Naive thymus-derived CD4-positive, alpha-beta T cell (primary cell): Measurements from ENCODE around the gene YARS2. TPM values are rescaled to one million over a fixed set of nuclear protein-coding genes. Genes with fewer than 3 reads are reported as not detected.
"Not testable (repeated sequence)": the region's sequence is repeated elsewhere in the genome, so short reads cannot be mapped to it uniquely, and the experiment has no call there.

ENCODE experiments used
- ATAC-seq: fragments of 150-1000 bp; cut with Tn5 transposase; 2 replicates; pipeline ENCODE4 v1.10.0; 2021; ENCODE audit warnings: mild to moderate bottlenecking, moderate library complexity
- CTCF ChIA-PET: fragments of 350-600 bp; sonication (Branson Sonifier 250); formaldehyde crosslinking; loops from one replicate; lab custom pipeline; 2021; ENCODE audit warnings: antibody characterized with exemption; lab: Charles Lee
- POLR2A ChIA-PET: fragments of 350-600 bp; sonication (Branson Sonifier 250); formaldehyde crosslinking; loops from one replicate; lab custom pipeline; 2021; ENCODE audit warnings: antibody characterized with exemption, inconsistent platforms; lab: Charles Lee
- DNase-seq, 9 donors: peaks; one replicate each; pipeline versions ENCODE4 v3.0.0 to v3.0.0-alpha.2; 2020 to 2022; ENCODE audit warnings: mixed read lengths in 1 of 9
- H3K27ac ChIP-seq: one replicate; pipeline ENCODE4 v1.7.0; 2013; ENCODE audit warnings: mild to moderate bottlenecking, low read depth, low read length, moderate library complexity
- H3K27me3 ChIP-seq, 2 donors: one replicate each; pipeline ENCODE4 v1.7.0; 2013; ENCODE audit warnings: low read length in 2 of 2, mild to moderate bottlenecking in 2 of 2, moderate library complexity in 2 of 2; ENCODE audit not compliant: control insufficient read depth in 2 of 2, insufficient read depth in 2 of 2
- H3K36me3 ChIP-seq, 3 experiments: 1 replicate in 2 of 3; 2 replicates in 1 of 3; pipeline ENCODE4 v1.7.0; 2013; ENCODE audit warnings: low read length in 3 of 3, mild to moderate bottlenecking in 3 of 3, moderate library complexity in 1 of 3; ENCODE audit not compliant: insufficient read depth in 3 of 3, control insufficient read depth in 2 of 3
- H3K4me1 ChIP-seq, 2 donors: one replicate each; pipeline ENCODE4 v1.7.0; 2013; ENCODE audit warnings: low read length in 2 of 2, mild to moderate bottlenecking in 2 of 2, moderate library complexity in 1 of 2; ENCODE audit not compliant: control insufficient read depth in 2 of 2, insufficient read depth in 2 of 2
- H3K4me3 ChIP-seq: 2 replicates; pipeline ENCODE4 v1.7.0; 2013; ENCODE audit warnings: mild to moderate bottlenecking, low read length
- H3K9me3 ChIP-seq, 3 experiments: 1 replicate in 2 of 3; 2 replicates in 1 of 3; pipeline ENCODE4 v1.7.0; 2013; ENCODE audit warnings: low read length in 3 of 3; ENCODE audit not compliant: control insufficient read depth in 2 of 3
- H3K27ac Mint-ChIP-seq, 9 donors: one replicate each; pipeline ENCODE4 v1.8.0; 2020 to 2022; ENCODE audit warnings: mixed read lengths in 9 of 9, mild to moderate bottlenecking in 8 of 9, moderate library complexity in 5 of 9, inconsistent platforms in 2 of 9
- H3K27me3 Mint-ChIP-seq, 5 donors: one replicate each; pipeline ENCODE4 v1.8.0; 2021 to 2022; ENCODE audit warnings: mixed read lengths in 5 of 5, mild to moderate bottlenecking in 1 of 5
- H3K36me3 Mint-ChIP-seq, 5 donors: one replicate each; pipeline ENCODE4 v1.8.0; 2020 to 2022; ENCODE audit warnings: mixed read lengths in 5 of 5, mild to moderate bottlenecking in 3 of 5, inconsistent platforms in 1 of 5
- H3K4me1 Mint-ChIP-seq, 7 donors: one replicate each; pipeline ENCODE4 v1.8.0; 2020 to 2022; ENCODE audit warnings: mixed read lengths in 7 of 7, mild to moderate bottlenecking in 3 of 7, inconsistent platforms in 1 of 7
- H3K4me3 Mint-ChIP-seq, 10 donors: one replicate each; pipeline ENCODE4 v1.8.0; 2020 to 2022; ENCODE audit warnings: mild to moderate bottlenecking in 10 of 10, mixed read lengths in 10 of 10, moderate library complexity in 6 of 10, inconsistent platforms in 2 of 10
- H3K9me3 Mint-ChIP-seq, 11 donors: one replicate each; pipeline ENCODE4 v1.8.0; 2020 to 2022; ENCODE audit warnings: mixed read lengths in 11 of 11, mild to moderate bottlenecking in 4 of 11, inconsistent platforms in 1 of 11, moderate library complexity in 1 of 11
- intact Hi-C, 2 donors: fragments of 100-400 bp; cut with micrococcal nuclease; formaldehyde crosslinking; loops; one replicate each; pipeline ENCODE4 v1.15.1; 2023
- polyA plus RNA-seq, 2 donors: library from polyadenylated mRNA; unstranded; fragments of 300-500 nt; fragmentation: Illumina TruSeq; gene quantifications; one replicate each; pipeline ENCODE4 v1.2.3, GENCODE V29; 2021
- total RNA-seq, 6 experiments: library from RNA in 5 of 6; stranded (reverse) in 5 of 6; gene quantifications; 1 replicate in 5 of 6; 2 replicates in 1 of 6; pipeline ENCODE4 v1.2.3 and lab custom pipeline; 2021 to 2026

The YARS2 gene
- total and polyA plus RNA-seq, 7 experiments from 2014 or later, result 11.3 to 24.0 (median 17.9) TPM

GRCh38 chr12:32702946-32703345 is 52.8 kb downstream of the YARS2 start:
- intact Hi-C loops, result no loop called here
- POLR2A ChIA-PET, result no interaction called here
- no peaks in the 10 kb centered on the region for H3K27me3 Mint-ChIP-seq
- no peak overlapping the region for H3K4me3 Mint-ChIP-seq
- peaks cover 0 to 7% (median 0%) of the 10 kb centered on the region in 3 experiments for H3K36me3 ChIP-seq
- no peaks in the 10 kb centered on the region for H3K4me1 ChIP-seq
- DNase-seq (no peak), ATAC-seq (no peak)
- no peak overlapping the region for H3K4me3 ChIP-seq
- H3K36me3 Mint-ChIP-seq, result peaks cover 0 to 18% (median 7%) of the 10 kb centered on the region in 5 donors
- peaks cover 0 to 24% (median 5%) of the 10 kb centered on the region in 7 donors for H3K4me1 Mint-ChIP-seq
- no peaks in the 10 kb centered on the region for H3K9me3 ChIP-seq
- CTCF ChIA-PET, result no interaction called here
- H3K27me3 ChIP-seq, result no peaks in the 10 kb centered on the region
- no peak overlapping the region for H3K27ac Mint-ChIP-seq
- H3K27ac ChIP-seq, result no peak overlapping the region
- H3K9me3 Mint-ChIP-seq, result peaks cover 0 to 1% (median 0%) of the 10 kb centered on the region in 11 donors

- H3K27ac Mint-ChIP-seq, result no peak overlapping the region
- Histone ChIP-seq H3K27ac (no peak overlapping the region), H3K4me3 (no peak overlapping the region), H3K4me1 (no peaks in the 10 kb centered on the region), H3K36me3 (peaks cover 0 to 5% (median 0%) of the 10 kb centered on the region in 3 experiments), H3K9me3 (no peaks in the 10 kb centered on the region), H3K27me3 (no peaks in the 10 kb centered on the region)
- ChIA-PET CTCF (no interaction called here), POLR2A (no interaction called here)
- H3K4me1 Mint-ChIP-seq, result peaks cover 0 to 21% (median 5%) of the 10 kb centered on the region in 7 donors
- intact Hi-C loops, result no loop called here
- no peaks in the 10 kb centered on the region for H3K27me3 Mint-ChIP-seq
- peaks cover 0 to 18% (median 6%) of the 10 kb centered on the region in 5 donors for H3K36me3 Mint-ChIP-seq
- no peak overlapping the region for H3K4me3 Mint-ChIP-seq
- peaks cover 0 to 1% (median 0%) of the 10 kb centered on the region in 11 donors for H3K9me3 Mint-ChIP-seq
- ATAC-seq (no peak), DNase-seq (no peak)
These were observed 53.2 kb downstream of the YARS2 start for GRCh38 chr12:32702473-32702872.

- H3K27me3 ChIP-seq, DNase-seq, H3K9me3 Mint-ChIP-seq, ATAC-seq, H3K36me3 ChIP-seq, H3K4me3 Mint-ChIP-seq, CTCF ChIA-PET, H3K4me3 ChIP-seq, H3K27ac ChIP-seq, H3K27ac Mint-ChIP-seq, H3K9me3 ChIP-seq, H3K4me1 ChIP-seq, H3K27me3 Mint-ChIP-seq: not testable (repeated sequence)
- Mint-ChIP-seq H3K36me3 (peaks cover 6 to 30% (median 16%) of the 10 kb centered on the region in 5 donors), H3K4me1 (peaks cover 8 to 21% (median 13%) of the 10 kb centered on the region in 7 donors)
- intact Hi-C loops, result loop anchor here in 1 of 2 donors (2.0 kb wide), 1 partner anchor 19 kb away; no protein-coding TSS in a partner anchor
- POLR2A ChIA-PET, result interaction anchor here (0.6 kb wide), 1 partner anchor 1323 kb away, joined by 3 read pairs; the partner anchor contains the start of gene ALG10
These were observed 56.3 kb downstream of the YARS2 start for GRCh38 chr12:32699437-32699836.

- H3K36me3 ChIP-seq, result peaks cover 0 to 5% (median 0%) of the 10 kb centered on the region in 3 experiments
- no peak overlapping the region for H3K4me3 Mint-ChIP-seq
- POLR2A ChIA-PET, result no interaction called here
- no peaks in the 10 kb centered on the region for H3K27me3 Mint-ChIP-seq
- H3K4me3 ChIP-seq, result no peak overlapping the region
- peaks cover 6 to 39% (median 18%) of the 10 kb centered on the region in 5 donors for H3K36me3 Mint-ChIP-seq
- H3K4me1 ChIP-seq, result no peaks in the 10 kb centered on the region
- H3K27me3 ChIP-seq, result no peaks in the 10 kb centered on the region
- H3K4me1 Mint-ChIP-seq, result peaks cover 11 to 25% (median 17%) of the 10 kb centered on the region in 7 donors
- H3K9me3 ChIP-seq, result no peaks in the 10 kb centered on the region
- no peak for DNase-seq
- H3K9me3 Mint-ChIP-seq, result peaks cover 0 to 6% (median 0%) of the 10 kb centered on the region in 11 donors
- intact Hi-C loops, result loop anchor here in 1 of 2 donors (2.0 kb wide), 1 partner anchor 17 kb away; no protein-coding TSS in a partner anchor
- H3K27ac ChIP-seq, result no peak overlapping the region
- H3K27ac Mint-ChIP-seq, result no peak overlapping the region
- CTCF ChIA-PET, result no interaction called here
- ATAC-seq, result no peak
These were observed 57.4 kb downstream of the YARS2 start for GRCh38 chr12:32698285-32698684.

- no peaks in the 10 kb centered on the region for H3K9me3 ChIP-seq
- intact Hi-C loops, result no loop called here
- H3K27ac ChIP-seq, result no peak overlapping the region
- no peak overlapping the region for H3K4me3 Mint-ChIP-seq
- H3K27me3 ChIP-seq, result no peaks in the 10 kb centered on the region
- peak overlapping the region in 3 of 9 donors; percentile 7 to 45 (median 16) for H3K27ac Mint-ChIP-seq
- H3K36me3 ChIP-seq, result peaks cover 0 to 5% (median 0%) of the 10 kb centered on the region in 3 experiments
- H3K4me1 Mint-ChIP-seq, result peaks cover 13 to 33% (median 21%) of the 10 kb centered on the region in 7 donors
- ChIA-PET POLR2A (no interaction called here), CTCF (no interaction called here)
- no peak overlapping the region for H3K4me3 ChIP-seq
- no peaks in the 10 kb centered on the region for H3K4me1 ChIP-seq
- H3K27me3 Mint-ChIP-seq, result no peaks in the 10 kb centered on the region
- peaks cover 0 to 6% (median 0%) of the 10 kb centered on the region in 11 donors for H3K9me3 Mint-ChIP-seq
- H3K36me3 Mint-ChIP-seq, result peaks cover 6 to 33% (median 18%) of the 10 kb centered on the region in 5 donors
- no peak for DNase-seq
- ATAC-seq, result no peak
These were observed 58.3 kb downstream of the YARS2 start for GRCh38 chr12:32697445-32697844.

Other genes starting within 250 kb of the YARS2 start
- 10 to 100 TPM; 41.6 to 68.4 (median 58.9) TPM for gene DNM1L, start 76.6 kb downstream of the YARS2 start, total RNA-seq
- gene DNM1L, start 76.6 kb downstream of the YARS2 start, polyA plus RNA-seq, result 10 to 100 TPM; 17.4 to 28.0 TPM
- gene PKP2, start 140.9 kb upstream of the YARS2 start, total RNA-seq, result under 1 TPM in 4 of 5 experiments, not detected in 1; 0.16 to 0.95 (median 0.63) TPM
- gene PKP2, start 140.9 kb upstream of the YARS2 start, polyA plus RNA-seq, result 1 to 10 TPM; 1.4 to 2.0 TPM